Ureter (tissue), 1 donor: ENCODE measurements around the gene CCDC141. TPM values are rescaled to one million over a fixed set of nuclear protein-coding genes. Genes with fewer than 3 reads are reported as not detected.

Source experiments
- DNase-seq: peaks from one replicate; pipeline ENCODE4 v3.0.0-alpha.2; 2020; ENCODE audit warnings: low spot score
- total RNA-seq: library from RNA; stranded (reverse); gene quantifications from one replicate; pipeline ENCODE4 v1.2.4, GENCODE V29; 2023
- donor health status: DM: yes; HTN: yes; CAD: no.

The CCDC141 gene
- total RNA-seq, 1 donor from 2014 or later, result 2.8 TPM

DNA sequence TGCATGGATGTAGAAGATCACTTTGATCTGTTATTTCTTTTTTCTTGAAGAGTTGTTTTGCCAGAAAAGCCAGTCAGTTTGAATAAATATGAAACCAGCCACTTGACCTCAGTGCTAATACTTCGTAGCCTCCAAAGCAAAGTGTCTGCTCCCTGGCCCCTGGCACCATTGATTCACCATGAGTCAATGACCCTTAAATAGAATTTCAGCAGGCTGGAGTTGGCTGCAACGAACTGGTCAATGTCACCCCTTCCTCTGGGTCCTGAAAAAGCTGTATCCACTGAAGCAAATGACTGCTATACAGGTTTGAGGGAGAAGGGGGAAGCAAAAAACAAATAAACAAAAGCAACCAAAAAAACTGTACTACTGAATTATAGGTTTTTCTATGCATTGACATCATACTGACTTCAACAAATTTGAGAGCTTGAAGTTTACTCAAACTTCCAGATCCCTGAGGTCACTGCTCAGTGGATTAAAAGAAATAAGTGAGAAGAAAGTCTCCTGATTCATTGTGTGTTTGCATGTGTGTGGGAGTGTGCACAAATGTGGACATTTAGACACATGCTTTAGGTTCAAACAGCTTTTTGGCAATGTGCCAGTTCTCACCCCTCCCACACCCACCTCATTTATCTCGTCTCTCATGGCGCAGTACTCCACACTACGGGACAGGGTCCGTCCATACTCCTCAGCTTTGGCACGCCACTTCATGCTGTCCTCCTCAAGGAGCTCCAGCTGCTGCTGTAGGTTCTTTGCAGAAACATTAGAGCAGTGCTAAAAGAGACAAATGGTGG, 184.6 kb downstream of the CCDC141 start:
- no peak for DNase-seq

DNA sequence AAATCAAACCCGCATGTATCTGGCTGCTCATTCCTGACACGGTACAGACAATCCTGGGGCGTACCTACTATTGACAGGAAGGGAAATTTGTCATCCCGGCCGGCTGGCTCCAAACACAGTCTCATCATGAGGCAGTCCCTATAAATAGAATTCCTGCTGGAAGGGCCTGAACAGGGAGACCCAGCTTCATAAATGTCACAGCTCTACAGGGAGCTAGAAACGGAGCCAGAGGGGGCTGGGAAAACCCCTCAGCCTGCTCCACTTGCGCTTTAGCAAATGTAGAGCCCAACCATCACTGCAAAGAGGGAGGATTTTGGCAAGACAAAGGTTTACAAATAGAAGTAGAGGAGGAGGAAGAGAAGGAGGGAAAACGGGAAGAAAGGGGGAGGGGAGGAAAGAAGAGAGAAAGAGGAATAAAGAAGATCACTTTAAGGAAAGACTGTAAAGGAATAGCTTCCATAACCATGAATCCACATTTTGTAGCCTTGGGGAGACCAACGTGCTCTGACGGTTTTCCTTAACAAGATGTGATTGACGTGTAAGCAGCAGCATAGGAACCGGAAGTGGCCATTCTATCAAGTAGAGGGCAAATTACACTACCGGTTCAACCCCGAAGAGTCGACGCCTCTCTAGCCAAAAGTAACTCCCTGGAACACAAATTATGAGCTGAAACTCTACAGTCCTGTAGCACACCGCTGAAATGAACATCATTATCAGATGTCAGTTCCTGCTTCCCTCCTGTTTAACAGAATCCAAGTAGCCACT, 185.9 kb downstream of the CCDC141 start:
- no peak for DNase-seq

GRCh38 chr2:178863130-178863855, 186.6 kb downstream of the CCDC141 start:
- no peak for DNase-seq

DNA sequence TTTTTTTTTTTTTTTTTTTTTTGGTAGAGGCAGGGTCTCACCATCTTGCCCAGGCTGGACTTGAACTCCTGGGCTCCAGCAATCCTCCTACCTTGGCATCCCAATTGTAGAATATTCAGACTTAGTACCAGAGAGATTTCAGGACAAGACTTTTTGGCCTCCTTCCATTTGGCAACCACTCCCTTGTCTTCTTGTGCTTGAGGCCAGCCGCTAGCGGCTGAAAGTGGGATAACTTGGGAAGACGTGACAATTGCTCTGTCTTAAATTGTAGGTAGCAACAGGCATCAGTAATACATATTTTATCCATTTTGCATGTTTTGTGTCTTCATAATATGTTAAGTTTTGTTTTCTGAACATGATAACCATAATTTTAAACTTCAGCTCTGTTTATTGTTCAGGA, 189.4 kb downstream of the CCDC141 start:
- peak; percentile 50 for DNase-seq

DNA sequence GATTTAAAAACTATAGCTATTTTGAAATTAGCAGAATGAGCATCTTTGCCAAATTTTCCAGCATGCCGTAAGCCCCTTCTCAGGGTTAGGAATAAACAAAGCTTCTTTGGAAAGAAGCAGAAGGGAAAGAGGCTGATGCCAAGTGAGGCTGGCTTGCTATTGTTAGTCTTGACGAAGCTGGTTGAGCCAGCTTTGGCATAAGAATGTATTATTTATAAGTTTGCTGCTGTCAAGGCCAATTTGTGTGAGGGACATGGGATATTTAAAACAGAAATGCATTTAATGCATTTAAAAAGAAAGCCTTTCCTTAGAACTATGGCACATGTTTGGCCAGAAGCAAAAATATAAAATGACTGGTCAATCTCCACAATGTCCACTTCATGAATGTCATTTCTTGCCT, 190.2 kb downstream of the CCDC141 start:
- no peak for DNase-seq

DNA sequence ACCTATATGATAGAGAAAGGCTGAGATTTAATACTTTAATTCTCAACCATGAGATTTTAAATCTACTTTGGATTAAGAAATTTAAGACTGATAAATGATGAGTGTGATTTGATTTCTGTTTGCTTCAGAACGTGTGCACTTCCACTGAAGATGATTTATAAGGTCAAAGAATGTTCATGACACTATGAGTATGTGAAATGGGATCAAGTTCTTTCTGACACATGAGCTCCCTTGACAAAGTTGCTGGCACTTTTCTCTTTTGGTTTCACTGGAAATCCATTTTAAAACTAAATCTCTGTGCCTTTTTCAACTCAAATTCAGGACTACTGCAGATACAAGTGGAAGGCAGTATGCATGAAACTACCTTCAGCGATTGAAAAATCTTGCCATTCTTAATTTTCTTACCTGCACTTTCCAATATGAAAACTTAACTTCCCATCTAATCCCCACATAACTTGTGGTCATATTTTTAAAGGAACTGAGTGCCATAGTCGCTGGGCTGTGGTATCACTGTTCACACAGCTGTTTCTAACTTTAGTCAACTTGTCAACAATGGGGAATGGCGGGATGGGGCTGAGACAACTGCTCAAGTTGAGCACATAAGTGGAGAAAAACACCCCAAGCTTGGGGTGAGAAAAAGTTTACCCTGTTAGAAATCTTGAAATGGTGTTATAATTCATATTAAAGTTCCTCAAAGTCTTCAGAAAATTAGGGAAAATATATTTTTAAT, 190.9 kb downstream of the CCDC141 start:
- DNase-seq, result no peak

DNA sequence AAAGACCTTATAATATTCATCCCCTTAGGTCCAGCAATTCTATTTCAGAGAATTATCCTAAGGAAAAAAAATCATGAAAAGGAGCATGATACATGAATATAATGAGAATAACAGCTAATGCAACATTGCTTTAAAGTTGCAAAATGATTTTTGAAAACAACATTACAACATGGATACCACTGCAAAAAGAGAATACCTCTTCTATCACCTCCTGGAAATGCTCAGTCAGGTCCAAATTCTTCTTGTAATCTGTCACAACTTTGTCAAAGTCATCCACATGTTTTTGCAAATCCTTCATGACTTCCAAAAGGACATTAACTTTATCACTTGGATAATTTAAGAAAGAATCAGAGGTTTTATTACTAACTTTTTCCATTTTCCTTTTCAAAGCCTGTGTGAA, 194.8 kb downstream of the CCDC141 start:
- DNase-seq, result no peak

- no peak for DNase-seq
These were observed 201.6 kb downstream of the CCDC141 start for GRCh38 chr2:178848335-178848734.

GRCh38 chr2:178846458-178846802, 203.5 kb downstream of the CCDC141 start:
- DNase-seq, result no peak

GRCh38 chr2:178845566-178846457, 204.1 kb downstream of the CCDC141 start:
- DNase-seq, result no peak

DNA sequence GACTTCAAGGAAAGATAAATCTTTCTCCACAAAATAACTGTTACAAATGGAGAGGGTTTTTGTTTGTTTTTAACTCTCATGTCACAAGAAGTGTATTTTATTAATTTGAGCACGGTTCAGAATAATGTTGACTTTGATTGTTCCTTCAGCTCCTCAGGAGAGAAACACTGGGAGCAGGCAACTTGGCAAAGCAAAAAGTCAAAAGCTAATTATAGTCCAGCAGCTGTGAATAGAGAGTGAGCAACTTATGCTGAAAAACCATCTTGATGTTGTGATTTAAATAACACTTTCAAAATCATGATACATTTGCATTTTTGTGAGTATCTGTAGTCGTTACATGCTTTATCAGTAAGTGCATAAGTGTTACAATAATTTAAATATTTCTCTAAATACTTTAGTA, 205.2 kb downstream of the CCDC141 start:
- no peak for DNase-seq

DNA sequence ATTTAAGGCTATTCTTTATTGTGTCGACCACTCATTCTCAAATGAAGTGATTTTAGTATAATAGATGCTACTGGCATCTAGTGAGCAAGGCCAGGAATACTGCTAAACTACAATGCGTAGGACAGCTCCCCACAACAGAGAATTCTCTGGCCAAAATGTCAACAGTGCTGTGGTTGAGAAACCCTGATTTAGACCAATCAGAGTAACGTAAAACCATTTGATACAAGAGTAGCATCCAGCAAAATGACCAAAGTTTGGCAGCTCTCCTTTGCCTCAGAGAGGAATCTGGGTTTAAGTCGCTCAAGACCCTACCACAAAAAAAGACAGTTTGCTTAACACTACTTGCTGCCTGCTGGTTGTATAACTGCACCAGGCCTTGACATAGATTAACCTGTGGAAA, 205.7 kb downstream of the CCDC141 start:
- DNase-seq, result no peak

DNA sequence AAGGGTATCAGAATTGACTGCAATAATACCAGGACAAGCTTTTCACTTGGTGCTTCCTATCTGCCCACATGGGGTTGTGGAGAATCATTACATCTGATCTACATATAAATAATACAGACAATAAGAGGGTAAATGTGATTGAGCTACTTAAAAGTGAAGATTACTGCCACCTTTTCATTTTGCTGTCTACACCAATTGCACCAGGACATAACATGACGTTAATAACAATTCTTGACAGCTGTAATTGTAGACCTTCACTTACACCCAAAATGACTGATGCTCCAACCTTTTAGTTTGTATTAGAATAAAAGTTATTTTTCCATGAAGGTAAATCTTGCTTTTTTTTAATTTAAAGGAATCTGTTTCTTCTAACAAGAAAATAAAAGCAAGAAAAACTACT, 206.2 kb downstream of the CCDC141 start:
- no peak for DNase-seq

- no peak for DNase-seq
These were observed 213.1 kb downstream of the CCDC141 start for GRCh38 chr2:178836807-178837206.

- no peak for DNase-seq
These were observed 215.9 kb downstream of the CCDC141 start for GRCh38 chr2:178834086-178834485.

- no peak for DNase-seq
These were observed 216.6 kb downstream of the CCDC141 start for GRCh38 chr2:178833382-178833781.

DNA sequence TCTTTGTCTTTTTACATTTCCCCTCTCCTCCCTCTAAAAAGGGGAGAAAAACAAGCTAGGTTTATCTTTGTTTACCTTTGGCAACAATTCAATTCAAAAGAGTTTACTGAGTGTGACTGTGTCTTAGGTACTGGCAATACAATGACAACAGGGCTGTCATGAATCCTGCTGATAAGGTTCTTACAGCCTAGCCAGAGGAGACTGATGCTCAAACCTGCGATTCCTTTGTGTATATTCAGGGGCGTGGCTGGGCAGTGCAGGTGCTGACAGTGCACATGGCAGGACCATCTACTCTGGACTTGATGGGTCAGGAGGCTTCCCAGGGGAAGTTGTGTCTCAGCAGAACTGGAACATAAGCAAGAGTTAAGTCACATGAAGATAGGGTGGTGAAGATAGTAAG, 219.5 kb downstream of the CCDC141 start:
- DNase-seq, result no peak

DNA sequence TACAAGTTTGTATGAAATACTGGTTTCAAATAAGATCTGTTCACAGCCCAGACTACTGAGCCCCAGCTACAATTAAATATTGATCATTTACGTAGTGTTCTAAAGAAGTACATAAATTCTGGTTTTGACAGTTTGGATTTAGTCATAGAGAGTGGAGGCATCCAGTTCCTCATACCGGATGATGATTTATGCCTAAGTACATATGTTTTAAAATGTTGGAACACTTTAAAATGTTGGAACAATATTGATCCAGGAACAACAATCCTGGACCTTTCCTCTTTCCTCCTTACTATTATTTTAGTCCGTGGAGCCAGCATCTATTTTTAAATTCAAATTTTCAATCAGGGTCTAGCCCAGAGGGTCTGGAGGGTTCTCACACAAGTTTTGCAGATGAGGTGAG, 220.0 kb downstream of the CCDC141 start:
- DNase-seq, result no peak

DNA sequence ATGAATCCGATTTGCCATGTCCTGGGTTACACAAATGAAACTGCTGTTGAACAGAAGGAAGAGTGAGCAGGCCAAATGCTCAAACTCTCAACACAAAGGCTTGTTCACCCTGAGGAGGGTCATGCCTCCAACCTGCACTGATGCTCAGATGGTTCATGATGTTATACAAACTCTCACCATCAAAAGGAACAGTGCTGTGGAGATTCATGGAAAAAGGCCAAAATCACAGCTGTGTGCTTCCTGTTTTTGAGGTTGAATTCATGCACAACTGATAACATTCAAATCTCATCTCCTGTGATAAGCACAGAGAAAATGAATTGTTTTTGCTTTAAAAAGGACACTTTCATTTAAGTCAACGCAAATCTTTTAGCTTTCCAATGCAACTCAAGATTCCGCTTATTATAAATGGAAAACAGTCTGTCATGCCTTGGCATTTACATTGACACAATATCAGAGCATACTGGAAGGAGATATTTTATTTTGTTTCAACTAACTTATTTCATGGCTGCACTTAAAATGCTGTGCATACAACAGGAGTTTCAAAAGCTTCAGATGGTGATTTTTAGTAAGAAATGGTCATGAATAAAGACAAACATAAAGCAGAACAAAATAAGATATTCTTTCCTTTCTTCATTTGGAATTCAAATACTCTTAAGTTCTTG, 220.5 kb downstream of the CCDC141 start:
- no peak for DNase-seq

DNA sequence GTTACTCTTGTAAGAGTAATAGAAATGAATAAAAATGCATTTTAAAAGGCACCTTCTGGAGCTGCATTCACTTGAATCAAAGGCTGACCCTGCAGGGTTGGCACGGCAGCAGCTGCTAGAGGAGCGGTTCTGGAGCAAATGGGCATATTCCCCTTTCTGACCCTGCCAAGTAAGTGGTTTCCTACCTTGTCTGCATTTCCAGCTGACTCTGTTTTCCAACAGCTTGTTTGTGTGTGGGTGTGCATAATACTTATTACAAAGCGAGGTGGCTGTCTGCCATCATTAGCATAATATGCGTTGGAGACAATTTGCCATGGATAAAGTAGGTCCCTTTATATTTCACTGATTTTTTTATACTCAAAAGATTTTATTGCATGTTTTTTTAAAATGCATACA, 221.5 kb downstream of the CCDC141 start:
- DNase-seq, result no peak
